Caco-2 (cell line): ENCODE results near the gene TOR4A. TPM values are rescaled to one million over a fixed set of nuclear protein-coding genes. Genes with fewer than 3 reads are reported as not detected.
A peak's percentile ranks its signal among the peaks of the same experiment; 100 is the strongest.

Source experiments
- BruUV-seq: library from RNA; stranded (reverse); fragments of 400-500 nt; replicated peaks from 2 replicates; lab custom pipeline; 2021; lab: Mats Ljungman, UMichigan
- CTCF ChIA-PET: fragments of 300-600 bp; sonication (Branson Sonifier 250); formaldehyde crosslinking; loops from one replicate; lab custom pipeline; 2022; ENCODE audit warnings: antibody characterized with exemption; lab: Charles Lee
- POLR2A ChIA-PET: fragments of 300-600 bp; sonication (Branson Sonifier 250); formaldehyde crosslinking; loops from one replicate; lab custom pipeline; 2022; ENCODE audit warnings: antibody characterized with exemption; lab: Charles Lee
- DNase-seq, 2 experiments: peaks; one replicate each; pipeline versions ENCODE4 v3.0.0 to v3.0.0-alpha.2; 2020 to 2022
- H3K27me3 ChIP-seq: replicated peaks from 2 replicates; pipeline ENCODE4 v1.6.0; 2011; ENCODE audit warnings: low read length; ENCODE audit not compliant: control insufficient read depth, insufficient read depth
- H3K36me3 ChIP-seq: 2 replicates; pipeline ENCODE4 v1.5.1; 2011; ENCODE audit warnings: low read length; ENCODE audit not compliant: control insufficient read depth, insufficient read depth
- H3K4me1 ChIP-seq: fragments of 250-450 bp; sonication (Bioruptor Pico); 2 replicates; pipeline ENCODE4 v1.5.1; 2020; ENCODE audit warnings: mild to moderate bottlenecking
- H3K4me3 ChIP-seq: 2 replicates; pipeline ENCODE4 v1.5.1; 2011; ENCODE audit warnings: low read depth, mild to moderate bottlenecking, control low read depth, low read length
- H3K9me3 ChIP-seq: fragments of 250-450 bp; sonication (Bioruptor Pico); 2 replicates; pipeline ENCODE4 v1.5.1; 2020; ENCODE audit warnings: mild to moderate bottlenecking, moderate library complexity
- H3K27ac Mint-ChIP-seq: one replicate; pipeline ENCODE4 v1.8.0; 2022; ENCODE audit warnings: mixed read lengths; ENCODE audit not compliant: unreplicated experiment
- H3K27me3 Mint-ChIP-seq: one replicate; pipeline ENCODE4 v1.8.0; 2022; ENCODE audit warnings: mixed read lengths; ENCODE audit not compliant: insufficient read depth, unreplicated experiment
- H3K36me3 Mint-ChIP-seq: one replicate; pipeline ENCODE4 v1.8.0; 2022; ENCODE audit warnings: mild to moderate bottlenecking, mixed read lengths; ENCODE audit not compliant: insufficient read depth, unreplicated experiment
- H3K4me1 Mint-ChIP-seq: one replicate; pipeline ENCODE4 v1.8.0; 2022; ENCODE audit warnings: low read depth, mixed read lengths; ENCODE audit not compliant: unreplicated experiment
- H3K4me3 Mint-ChIP-seq: one replicate; pipeline ENCODE4 v1.8.0; 2022; ENCODE audit warnings: mild to moderate bottlenecking, moderate library complexity, mixed read lengths; ENCODE audit not compliant: unreplicated experiment
- H3K9me3 Mint-ChIP-seq: one replicate; pipeline ENCODE4 v1.8.0; 2022; ENCODE audit warnings: mixed read lengths; ENCODE audit not compliant: unreplicated experiment
- CTCF ChIP-seq, 2 experiments: fragments of 200-600 bp in 1 of 2; IDR thresholded peaks; 1 replicate in 1 of 2; 2 replicates in 1 of 2; pipeline versions ENCODE4 v1.5.1 to v1.8.0; 2011 to 2022; ENCODE audit warnings: antibody characterized with exemption in 1 of 2, control low read depth in 1 of 2, inconsistent platforms in 1 of 2, low read depth in 1 of 2, low read length in 1 of 2, mild to moderate bottlenecking in 1 of 2, moderate library complexity in 1 of 2; ENCODE audit not compliant: insufficient read depth in 1 of 2, severe bottlenecking in 1 of 2, unreplicated experiment in 1 of 2
- intact Hi-C: fragments of 100-400 bp; cut with micrococcal nuclease; formaldehyde crosslinking; loops from one replicate; pipeline ENCODE4 v1.10.0; 2022; ENCODE audit not compliant: unreplicated experiment
- total RNA-seq: library from RNA; stranded (reverse); gene quantifications from 2 replicates; pipeline ENCODE4 v1.2.3, GENCODE V29; 2022

The TOR4A gene
- total RNA-seq, 1 experiment from 2014 or later, result 1.8 TPM

GRCh38 chr9:137275203-137275587 is 2.3 kb upstream of the TOR4A start:
- Histone ChIP-seq H3K4me3 (no peak overlapping the region), H3K4me1 (no peaks in the 10 kb centered on the region), H3K9me3 (0 out of 2 replicates have a peak, but pooled peaks cover 6% of the 10 kb centered on the region), H3K27me3 (no peaks in the 10 kb centered on the region), H3K36me3 (no peaks in the 10 kb centered on the region; the same call in none of the 2 replicates)
- Mint-ChIP-seq H3K27me3 (no peaks in the 10 kb centered on the region), H3K27ac (no peak overlapping the region), H3K4me3 (no peak overlapping the region), H3K4me1 (no peaks in the 10 kb centered on the region), H3K9me3 (no peaks in the 10 kb centered on the region), H3K36me3 (peaks cover 36% of the 10 kb centered on the region)
- intact Hi-C loops, result no loop called here
- ChIA-PET CTCF (interaction anchor here (0.9 to 1.2 kb wide), 2 partner anchors 11 to 39 kb away, joined by 3 to 4 read pairs; no protein-coding TSS in a partner anchor), POLR2A (no interaction called here)
- BruUV-seq, result no TSS peak
- no peak for TF ChIP-seq CTCF (IDR thresholded peaks at IDR 0.05; ENCODE audit: insufficient read depth in 1 of 2, low read depth in 1 of 2, low read length in 1 of 2, severe bottlenecking in 1 of 2, unreplicated experiment in 1 of 2)
- DNase-seq, result no peak

- Mint-ChIP-seq H3K4me1 (no peaks in the 10 kb centered on the region), H3K4me3 (no peak overlapping the region), H3K27me3 (no peaks in the 10 kb centered on the region), H3K9me3 (no peaks in the 10 kb centered on the region), H3K27ac (no peak overlapping the region), H3K36me3 (peaks cover 35% of the 10 kb centered on the region)
- 0 out of 2 replicates have a peak, but pooled peaks cover 6% of the 10 kb centered on the region for H3K9me3 ChIP-seq
- POLR2A ChIA-PET, result no interaction called here
- intact Hi-C loops, result no loop called here
- TF ChIP-seq CTCF (IDR thresholded peaks at IDR 0.05; ENCODE audit: insufficient read depth in 1 of 2, low read depth in 1 of 2, low read length in 1 of 2, severe bottlenecking in 1 of 2, unreplicated experiment in 1 of 2), result no peak
- no TSS peak for BruUV-seq
- no peaks in the 10 kb centered on the region for H3K4me1 ChIP-seq
- CTCF ChIA-PET, result no interaction called here
- no peaks in the 10 kb centered on the region for H3K27me3 ChIP-seq
- DNase-seq, result no peak
- H3K4me3 ChIP-seq, result no peak overlapping the region
- no peaks in the 10 kb centered on the region; the same call in none of the 2 replicates for H3K36me3 ChIP-seq
Measured at GRCh38 chr9:137275588-137276472, 1.7 kb upstream of the TOR4A start.

- Histone ChIP-seq H3K27me3 (no peaks in the 10 kb centered on the region), H3K9me3 (0 out of 2 replicates have a peak, but pooled peaks cover 6% of the 10 kb centered on the region), H3K4me3 (no peak overlapping the region), H3K4me1 (no peaks in the 10 kb centered on the region), H3K36me3 (no peaks in the 10 kb centered on the region; the same call in none of the 2 replicates)
- no TSS peak for BruUV-seq
- peak overlapping the region; percentile 44 for H3K27ac Mint-ChIP-seq
- H3K36me3 Mint-ChIP-seq, result peaks cover 31% of the 10 kb centered on the region
- ChIA-PET CTCF (no interaction called here), POLR2A (interaction anchor here (0.5 kb wide), 1 partner anchor 143 kb away, joined by 4 read pairs; no protein-coding TSS in a partner anchor)
- H3K4me3 Mint-ChIP-seq, result no peak overlapping the region
- no peaks in the 10 kb centered on the region for H3K27me3 Mint-ChIP-seq
- intact Hi-C loops, result no loop called here
- H3K4me1 Mint-ChIP-seq, result no peaks in the 10 kb centered on the region
- TF ChIP-seq CTCF (IDR thresholded peaks at IDR 0.05; ENCODE audit: insufficient read depth in 1 of 2, low read depth in 1 of 2, low read length in 1 of 2, severe bottlenecking in 1 of 2, unreplicated experiment in 1 of 2), result no peak
- H3K9me3 Mint-ChIP-seq, result no peaks in the 10 kb centered on the region
- no peak for DNase-seq
Measured at GRCh38 chr9:137276473-137277328, 825 bp upstream of the TOR4A start.
